H1 (cell line): ENCODE results near the gene CHST1. TPM values are rescaled to one million over a fixed set of nuclear protein-coding genes. Genes with fewer than 3 reads are reported as not detected.

ENCODE experiments used
- CTCF ChIA-PET: fragments of 300-600 bp; sonication (Branson Sonifier 250); formaldehyde crosslinking; loops from one replicate; lab custom pipeline; 2021; ENCODE audit not compliant: partially characterized antibody; lab: Charles Lee
- POLR2A ChIA-PET: fragments of 300-600 bp; sonication (Branson Sonifier 250); formaldehyde crosslinking; loops from one replicate; lab custom pipeline; 2021; ENCODE audit warnings: inconsistent platforms; ENCODE audit not compliant: partially characterized antibody; lab: Charles Lee
- DNase-seq, 2 experiments: peaks; one replicate each; pipeline versions ENCODE4 v3.0.0 to v3.0.0-alpha.2; 2010 to 2022; ENCODE audit warnings: low spot score in 2 of 2, low read depth in 1 of 2, mixed read lengths in 1 of 2
- FAIRE-seq: peaks from 2 replicates; lab custom pipeline; 2011; peaks lifted over from hg19 to GRCh38; lab: Jason Lieb, UNC
- H2AFZ ChIP-seq: 2 replicates; pipeline ENCODE4 v1.8.1; 2012; ENCODE audit warnings: low read length, inconsistent platforms
- H2AK5ac ChIP-seq: 2 replicates; pipeline ENCODE4 v1.6.1; 2013; ENCODE audit warnings: low read depth, low read length
- H2BK120ac ChIP-seq: replicated peaks from 2 replicates; pipeline ENCODE3; 2013; ENCODE audit warnings: low read depth, low read length, inconsistent platforms
- H2BK12ac ChIP-seq: 2 replicates; pipeline ENCODE4 v1.6.1; 2013; ENCODE audit warnings: low read depth, low read length
- H2BK15ac ChIP-seq: 2 replicates; pipeline ENCODE4 v1.6.1; 2013; ENCODE audit warnings: low read length
- H2BK20ac ChIP-seq: 2 replicates; pipeline ENCODE4 v1.6.1; 2013; ENCODE audit warnings: low read length
- H2BK5ac ChIP-seq: 2 replicates; pipeline ENCODE4 v1.6.1; 2013; ENCODE audit warnings: low read depth, low read length
- H3K14ac ChIP-seq: 2 replicates; pipeline ENCODE4 v1.6.1; 2013; ENCODE audit warnings: inconsistent platforms; ENCODE audit not compliant: insufficient read length
- H3K18ac ChIP-seq: 2 replicates; pipeline ENCODE4 v1.6.1; 2013; ENCODE audit warnings: low read length; ENCODE audit errors: extremely low read depth
- H3K23ac ChIP-seq: 2 replicates; pipeline ENCODE4 v1.6.1; 2013; ENCODE audit warnings: inconsistent platforms; ENCODE audit not compliant: insufficient read length
- H3K23me2 ChIP-seq: 2 replicates; pipeline ENCODE4 v1.6.1; 2013; ENCODE audit warnings: low read depth, low read length
- H3K27ac ChIP-seq: 2 replicates; pipeline ENCODE4 v1.6.1; 2011; ENCODE audit warnings: low read depth, low read length, inconsistent platforms
- H3K27me3 ChIP-seq, 4 experiments: replicated peaks in 1 of 4; 1 replicate in 1 of 4; 2 replicates in 3 of 4; pipeline versions ENCODE4 v1.6.1 to v1.8.1; 2011 to 2013; ENCODE audit warnings: low read length in 3 of 4, mild to moderate bottlenecking in 3 of 4, inconsistent platforms in 2 of 4, mixed read lengths in 2 of 4, moderate library complexity in 1 of 4; ENCODE audit not compliant: control insufficient read depth in 3 of 4, insufficient read depth in 3 of 4; ENCODE audit errors: extremely low read depth in 1 of 4
- H3K36me3 ChIP-seq, 4 experiments: 2 replicates each; pipeline versions ENCODE4 v1.6.1 to v1.8.1; 2011 to 2013; ENCODE audit warnings: mild to moderate bottlenecking in 4 of 4, low read length in 3 of 4, moderate library complexity in 2 of 4, control low read depth in 1 of 4, inconsistent platforms in 1 of 4; ENCODE audit not compliant: insufficient read depth in 4 of 4, control insufficient read depth in 2 of 4
- H3K4ac ChIP-seq: replicated peaks from 2 replicates; pipeline ENCODE3; 2013; ENCODE audit warnings: low read length, low read depth, mixed read lengths, inconsistent platforms; ENCODE audit not compliant: insufficient read length
- H3K4me1 ChIP-seq, 4 experiments: replicated peaks in 1 of 4; 1 replicate in 1 of 4; 2 replicates in 3 of 4; pipeline versions ENCODE4 v1.6.1 to v1.8.1; 2011 to 2013; ENCODE audit warnings: low read length in 3 of 4, inconsistent platforms in 2 of 4, mixed read lengths in 1 of 4; ENCODE audit not compliant: insufficient read depth in 4 of 4, control insufficient read depth in 3 of 4
- H3K4me2 ChIP-seq, 2 experiments: 2 replicates each; pipeline versions ENCODE4 v1.6.1 to v1.8.1; 2011 to 2013; ENCODE audit warnings: low read depth in 2 of 2, low read length in 2 of 2, control low read depth in 1 of 2, inconsistent platforms in 1 of 2, mild to moderate bottlenecking in 1 of 2; ENCODE audit not compliant: insufficient read depth in 1 of 2
- H3K4me3 ChIP-seq, 4 experiments: fragments of 200-600, 300-600 bp in 1 of 4; sonication (generic), shearing (Covaris generic), sonication (Bioruptor Twin) in 1 of 4; 2 replicates each; pipeline versions ENCODE4 v1.5.1 to v1.8.1; 2011 to 2016; ENCODE audit warnings: low read length in 4 of 4, low read depth in 3 of 4, control low read depth in 2 of 4, inconsistent platforms in 2 of 4, mild to moderate bottlenecking in 2 of 4, mixed read lengths in 1 of 4, moderate library complexity in 1 of 4; ENCODE audit not compliant: insufficient read depth in 2 of 4; ENCODE audit errors: extremely low read depth in 1 of 4
- H3K56ac ChIP-seq: replicated peaks from 2 replicates; pipeline ENCODE3; 2013; ENCODE audit warnings: low read depth, mild to moderate bottlenecking, mixed read lengths, low read length, inconsistent platforms; ENCODE audit not compliant: insufficient read length
- H3K79me1 ChIP-seq: 2 replicates; pipeline ENCODE4 v1.6.1; 2013; ENCODE audit warnings: low read depth, low read length, control low read depth
- H3K79me2 ChIP-seq, 2 experiments: 2 replicates each; pipeline versions ENCODE4 v1.6.1 to v1.8.1; 2012 to 2013; ENCODE audit warnings: low read length in 2 of 2, mild to moderate bottlenecking in 2 of 2, inconsistent platforms in 1 of 2; ENCODE audit not compliant: insufficient read depth in 2 of 2, control insufficient read depth in 1 of 2
- H3K9ac ChIP-seq, 4 experiments: replicated peaks in 1 of 4; 1 replicate in 1 of 4; 2 replicates in 3 of 4; pipeline versions ENCODE4 v1.6.1 to v1.8.1; 2011 to 2013; ENCODE audit warnings: low read depth in 3 of 4, low read length in 3 of 4, control low read depth in 2 of 4, mild to moderate bottlenecking in 2 of 4, moderate library complexity in 2 of 4, inconsistent platforms in 1 of 4; ENCODE audit errors: extremely low read depth in 1 of 4
- H3K9me3 ChIP-seq, 2 experiments: 2 replicates each; pipeline versions ENCODE4 v1.6.1 to v1.8.1; 2012 to 2013; ENCODE audit warnings: mild to moderate bottlenecking in 2 of 2, moderate library complexity in 2 of 2, control low read depth in 1 of 2, inconsistent platforms in 1 of 2, low read depth in 1 of 2, low read length in 1 of 2, mixed read lengths in 1 of 2; ENCODE audit not compliant: insufficient read depth in 2 of 2
- H4K20me1 ChIP-seq, 2 experiments: replicated peaks in 1 of 2; 2 replicates each; pipeline versions ENCODE3 to v1.8.1; 2011 to 2013; ENCODE audit warnings: inconsistent platforms in 2 of 2, low read length in 2 of 2, mild to moderate bottlenecking in 1 of 2; ENCODE audit not compliant: insufficient read depth in 2 of 2, control insufficient read depth in 1 of 2
- H4K5ac ChIP-seq: 2 replicates; pipeline ENCODE4 v1.6.1; 2013; ENCODE audit warnings: low read length, low read depth, mixed read lengths, inconsistent platforms; ENCODE audit not compliant: insufficient read length
- H4K8ac ChIP-seq: 2 replicates; pipeline ENCODE4 v1.8.0; 2013; ENCODE audit warnings: mild to moderate bottlenecking, moderate library complexity, low read length, inconsistent platforms; ENCODE audit not compliant: insufficient read depth; ENCODE audit errors: extremely low read depth
- H4K91ac ChIP-seq: replicated peaks from 2 replicates; pipeline ENCODE3; 2013; ENCODE audit warnings: low read length, mixed read lengths, inconsistent platforms; ENCODE audit not compliant: insufficient read length
- RXRA ChIP-seq: IDR thresholded peaks from 2 replicates; pipeline ENCODE4 v1.6.1; 2011; ENCODE audit warnings: low read depth, mild to moderate bottlenecking, low read length, moderate library complexity; ENCODE audit not compliant: insufficient read depth
- WGBS, 2 experiments: shearing (Covaris generic) in 1 of 2; methylation state at CpG; one replicate each; pipeline versions ENCODE4 v1.1.6 to v1.1.7; 2013 to 2015; ENCODE audit warnings: low lambda C conversion rate in 2 of 2, mixed read lengths in 2 of 2, inconsistent platforms in 1 of 2, low coverage in 1 of 2, missing lambda C conversion rate in 1 of 2; ENCODE audit not compliant: insufficient replicate concordance in 2 of 2, insufficient coverage in 1 of 2, insufficient read length in 1 of 2; ENCODE audit errors: extremely low coverage in 1 of 2, missing lambda C conversion rate in 1 of 2; 5-methylcytosine and 5-hydroxymethylcytosine counted together
- polyA plus RNA-seq, 7 experiments: library from polyadenylated mRNA; depleted of rRNA in 3 of 7; stranded (reverse) in 5 of 7; unstranded in 2 of 7; fragments of >200 nt in 5 of 7; fragments of 200-250 nt in 2 of 7; gene quantifications; 1 replicate in 5 of 7; 2 replicates in 1 of 7; 4 replicates in 1 of 7; pipeline versions ENCODE4 v1.2.1 to v1.2.3, GENCODE V29; 2011 to 2013; ENCODE audit warnings: missing spikeins in 2 of 7, mixed read lengths in 2 of 7
- total RNA-seq: library from RNA; stranded (reverse); fragmentation: NEBNext Ultra II Directional; extraction: Animal tissue kit (Norgen Biotek cat#: 25700); gene quantifications from 2 replicates; pipeline ENCODE4 v1.2.1, GENCODE V29; 2021

The CHST1 gene
- total and polyA plus RNA-seq, 2 of the 8 experiments (the other 6 are each of a cell fraction or from before 2014, with no cell fraction given): 1.6 to 3.8 TPM

DNA sequence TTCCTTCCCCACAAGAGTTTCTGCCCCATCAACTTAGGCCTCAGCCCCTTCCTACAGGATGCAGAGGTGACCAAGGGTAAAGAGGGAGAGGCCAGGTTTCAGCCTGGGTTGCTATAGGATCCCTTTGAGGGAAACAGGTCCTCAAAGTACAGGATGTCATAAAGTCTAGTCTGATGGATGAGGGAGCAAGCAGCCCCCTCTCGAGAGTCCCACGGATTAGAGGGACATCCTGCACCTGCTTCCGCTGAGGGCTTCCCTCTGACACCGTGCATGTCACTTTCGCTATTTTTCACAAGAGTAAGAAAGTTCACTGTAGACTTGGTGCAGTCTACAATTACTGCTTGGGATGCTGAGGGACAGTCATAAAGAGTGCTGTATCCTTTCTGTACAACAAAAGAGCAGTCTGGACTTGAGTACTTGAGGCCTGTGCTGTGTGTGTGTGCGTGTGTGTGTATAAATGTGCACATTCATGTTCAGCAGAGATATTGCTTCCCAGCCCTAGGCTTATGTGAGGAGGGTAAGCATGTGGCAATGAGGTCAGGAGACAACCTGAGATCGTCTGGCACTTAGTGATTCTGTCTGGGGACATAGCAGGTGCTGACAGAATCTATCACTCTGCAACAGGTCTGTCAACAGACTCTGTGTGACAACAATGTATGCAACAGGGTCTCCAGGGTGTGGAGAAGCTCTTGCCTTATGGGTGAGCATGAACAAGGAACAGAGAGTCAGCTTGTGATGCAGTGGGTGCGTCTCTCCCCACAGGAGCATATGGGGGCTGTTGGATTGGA is 18.0 kb upstream of the CHST1 start:
- H4K8ac ChIP-seq: no peak overlapping the region
- H3K23me2 ChIP-seq: no peaks in the 10 kb centered on the region
- no peak overlapping the region for H3K4me3 ChIP-seq
- no peaks in the 10 kb centered on the region for H3K36me3 ChIP-seq
- H3K4me1 ChIP-seq: peaks cover 0 to 6% (median 5%) of the 10 kb centered on the region in 4 experiments; a peak in 3 of 7 replicates
- no peaks in the 10 kb centered on the region for H3K9me3 ChIP-seq
- no peak overlapping the region for H2AK5ac ChIP-seq
- H3K79me1 ChIP-seq: no peaks in the 10 kb centered on the region
- no peak overlapping the region for H4K91ac ChIP-seq
- no peak overlapping the region for H2BK120ac ChIP-seq
- H3K9ac ChIP-seq: peak overlapping the region in 1 of 4 experiments; percentile 10; a peak in 1 of 7 replicates
- H2BK15ac ChIP-seq: 0 out of 2 replicates have a peak overlapping the region, but pooled peaks have one; percentile 37
- H2BK20ac ChIP-seq: no peak overlapping the region
- H3K27ac ChIP-seq: no peak overlapping the region
- H4K20me1 ChIP-seq: no peaks in the 10 kb centered on the region
- H3K4me2 ChIP-seq: no peak overlapping the region
- peaks cover 0 to 6% (median 2%) of the 10 kb centered on the region in 4 experiments; a peak in 2 of 7 replicates for H3K27me3 ChIP-seq
- ChIA-PET POLR2A (interaction anchor here (1.1 kb wide), 1 partner anchor 10 kb away, joined by 3 read pairs; no protein-coding TSS in a partner anchor), CTCF (interaction anchor here (0.6 to 1.9 kb wide), 7 partner anchors 14 to 313 kb away, joined by 3 to 7 read pairs (median 4); no protein-coding TSS in a partner anchor)
- 86% methylated on average over 8 of the region's 8 CpGs; no CpG with 5 or more reads in 1 of the 2 experiments for WGBS, 2 experiments
- H3K23ac ChIP-seq: no peak overlapping the region
- H3K4ac ChIP-seq: no peak overlapping the region
- no peak for FAIRE-seq
- no peak for TF ChIP-seq RXRA
- H3K18ac ChIP-seq: no peak overlapping the region
- no peak overlapping the region for H2BK12ac ChIP-seq
- H4K5ac ChIP-seq: no peak overlapping the region
- no peak overlapping the region for H2AFZ ChIP-seq
- DNase-seq: no peak
- H3K14ac ChIP-seq: no peak overlapping the region
- no peak overlapping the region for H2BK5ac ChIP-seq
- no peaks in the 10 kb centered on the region for H3K79me2 ChIP-seq
- no peak overlapping the region for H3K56ac ChIP-seq
